Ammon's horn (tissue), 1 donor: ENCODE data around the gene FCN3.
A peak's percentile ranks its signal among the peaks of the same experiment; 100 is the strongest.

ENCODE experiments used
- DNase-seq: peaks from one replicate; pipeline ENCODE4 v3.0.0-alpha.2; 2016; ENCODE audit warnings: low spot score

The FCN3 gene

DNA sequence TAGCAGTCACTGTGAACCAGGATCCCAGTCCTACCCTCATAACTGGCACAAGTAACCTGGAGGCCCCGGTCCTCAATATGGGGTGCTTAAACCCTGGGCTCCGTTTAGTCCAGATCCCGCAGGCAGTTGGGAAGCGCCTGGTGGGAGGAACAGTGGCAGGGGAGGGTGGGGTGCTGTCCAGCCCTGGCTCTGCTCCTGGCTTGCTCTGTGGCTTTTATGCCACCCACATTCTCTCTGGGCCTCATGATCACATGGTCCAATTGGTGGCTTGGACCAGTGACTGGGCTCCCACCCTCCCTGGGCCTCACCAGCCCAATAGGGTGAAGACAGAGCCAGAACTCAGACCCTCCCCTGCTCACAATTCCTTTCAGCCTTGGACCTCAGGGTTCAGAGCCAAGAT is 5.6 kb upstream of the FCN3 start:
- DNase-seq, result no peak

DNA sequence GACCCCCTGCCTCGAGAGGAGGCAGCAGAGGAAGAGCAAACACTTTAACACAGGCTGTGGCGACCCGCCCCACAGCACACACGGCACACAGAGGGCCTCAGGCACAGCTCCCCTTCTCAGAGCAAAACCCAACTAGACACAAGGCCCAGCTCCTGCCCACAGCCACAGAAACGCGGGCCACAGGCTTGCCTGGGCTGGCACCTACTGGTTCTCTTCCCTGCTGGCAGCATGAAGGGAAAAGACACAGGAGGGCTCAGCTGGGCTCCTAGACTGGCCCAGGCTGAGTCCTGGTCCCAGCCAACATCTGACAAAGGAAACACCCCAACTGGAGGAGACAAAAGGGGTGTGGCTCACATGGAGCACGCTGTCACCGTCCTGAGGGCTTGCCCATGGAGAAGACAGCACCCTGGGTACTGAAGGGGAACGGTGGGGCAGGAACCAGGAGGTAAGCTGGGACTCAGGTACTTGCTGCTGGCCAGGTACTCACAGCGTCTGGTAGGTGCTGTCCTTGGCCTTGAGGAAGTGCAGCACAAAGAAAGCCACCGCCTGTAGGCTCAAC is 5.0 kb upstream of the FCN3 start:
- DNase-seq, result no peak

DNA sequence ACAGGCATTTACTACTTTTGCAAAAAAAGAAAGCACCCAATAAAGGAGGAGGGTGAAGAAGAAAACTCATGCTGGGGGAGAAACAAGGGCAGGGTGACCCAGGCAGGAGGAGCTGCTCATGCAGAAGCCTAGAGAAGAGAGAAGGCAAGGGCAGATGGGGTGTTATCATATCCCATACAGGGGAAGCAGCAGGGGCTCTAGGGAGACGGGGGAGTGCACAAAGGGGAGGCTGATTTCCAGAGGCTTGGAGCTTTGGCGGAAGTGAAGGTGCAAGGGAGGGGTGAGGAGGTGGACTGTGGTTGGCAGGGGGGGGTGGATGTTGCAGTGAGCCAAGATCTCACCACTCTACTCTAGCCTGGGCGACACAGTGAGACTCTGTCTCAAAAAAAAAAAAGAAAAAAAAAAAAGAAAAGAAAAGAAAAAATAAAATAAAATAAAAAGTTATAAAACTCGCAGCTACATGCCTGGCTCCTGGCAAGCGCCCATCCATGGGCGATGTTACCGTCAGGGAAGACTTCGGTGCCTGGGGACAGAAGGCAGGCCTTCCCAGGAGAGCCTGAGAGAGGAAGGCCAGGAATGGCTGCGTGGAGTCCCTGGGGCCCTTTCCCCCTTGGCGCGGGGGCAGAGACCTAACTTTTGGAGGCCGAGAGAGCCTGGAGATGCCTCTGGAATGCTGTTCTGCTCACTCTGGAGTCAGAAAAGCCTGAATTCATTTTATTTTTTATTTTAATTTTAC is 3.3 kb upstream of the FCN3 start:
- DNase-seq, result no peak

- no peak for DNase-seq
Measured at GRCh38 chr1:27372808-27373690, 1.6 kb downstream of the FCN3 start.

DNA sequence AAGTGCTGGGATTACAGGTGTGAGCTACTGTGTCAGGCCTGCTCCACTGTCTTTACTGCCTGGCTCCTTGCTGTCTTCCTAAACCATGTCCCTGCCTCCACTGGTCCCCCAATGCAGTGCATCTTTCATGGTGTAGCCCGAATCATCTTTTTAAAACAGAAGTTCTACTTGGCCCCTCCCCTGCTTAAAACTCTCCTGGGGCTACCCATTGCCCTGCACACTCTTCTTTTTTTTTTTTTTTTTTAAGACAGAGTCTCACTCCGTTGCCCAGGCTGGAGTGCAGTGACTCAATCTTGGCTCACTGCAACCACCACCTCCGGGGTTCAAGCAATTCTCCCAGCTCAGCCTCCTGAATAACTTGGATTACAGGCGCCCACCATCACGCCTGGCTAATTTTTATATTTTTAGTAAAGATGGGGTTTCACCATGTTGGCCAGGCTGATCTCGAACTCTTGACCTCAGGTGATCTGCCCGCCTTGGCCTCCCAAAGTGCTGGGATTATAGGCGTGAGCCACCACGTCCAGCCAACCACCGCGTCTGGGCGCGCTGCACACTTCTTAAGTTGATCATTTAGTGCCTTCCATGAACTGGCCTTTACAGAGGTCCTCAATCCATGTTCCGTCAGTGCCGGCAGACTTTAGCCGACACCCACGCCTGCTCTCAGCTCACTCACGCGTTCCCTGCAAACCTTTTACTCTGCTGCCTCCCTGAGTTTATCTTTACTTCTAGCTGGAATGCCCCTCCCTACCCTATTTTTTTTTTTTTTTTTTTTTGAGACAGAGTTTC is 2.4 kb downstream of the FCN3 start:
- no peak for DNase-seq

- DNase-seq, result no peak
Measured at GRCh38 chr1:27368869-27369582, 5.6 kb downstream of the FCN3 start.

- DNase-seq, result no peak
Measured at GRCh38 chr1:27367160-27367650, 7.4 kb downstream of the FCN3 start.

- DNase-seq, result peak; percentile 64
Measured at GRCh38 chr1:27366411-27367159, 8.0 kb downstream of the FCN3 start, which contains the start of gene MAP3K6. TSS of gene MAP3K6 (minus strand) at chr1:27366961. CDS start at chr1:27366597, 364 bp downstream.

GRCh38 chr1:27366113-27366410 is 8.6 kb downstream of the FCN3 start:
- peak; percentile 34 for DNase-seq

DNA sequence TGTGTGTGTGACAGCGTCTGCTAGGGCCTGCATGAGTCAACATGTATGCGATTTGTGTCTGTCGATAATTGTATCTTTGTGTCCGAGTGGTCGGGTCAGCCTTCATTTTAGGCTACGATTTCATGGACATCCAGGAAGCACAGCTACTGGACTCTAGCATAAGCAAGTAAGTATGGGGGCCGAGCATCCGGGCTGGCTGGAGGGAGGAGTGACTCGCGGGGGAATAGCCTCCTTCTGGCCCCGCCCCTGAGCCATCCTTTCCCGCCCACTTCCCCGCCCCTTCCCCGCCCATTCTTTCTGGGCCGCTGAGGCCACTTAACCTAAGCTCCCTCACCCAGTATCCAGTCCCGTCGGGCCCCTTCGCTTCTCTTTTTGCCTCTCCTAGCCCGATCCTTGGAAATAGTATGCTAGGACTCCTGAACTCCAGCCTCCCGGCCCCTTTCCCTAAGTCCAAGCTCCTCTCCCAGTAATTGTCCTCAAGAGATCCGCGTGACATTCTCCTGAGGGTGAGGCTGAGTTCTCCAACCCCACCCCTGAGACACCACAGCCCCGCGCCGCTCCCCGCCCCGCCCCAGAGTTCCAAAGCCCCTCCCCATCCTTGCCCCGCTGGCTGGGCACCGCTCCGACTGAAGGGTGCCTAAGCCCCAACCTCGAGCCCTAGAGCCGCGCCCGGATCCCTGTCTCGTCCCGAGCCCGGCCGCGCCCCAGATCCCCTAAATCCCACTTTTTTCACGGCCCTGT is 9.1 kb downstream of the FCN3 start:
- peak; percentile 87 for DNase-seq

DNA sequence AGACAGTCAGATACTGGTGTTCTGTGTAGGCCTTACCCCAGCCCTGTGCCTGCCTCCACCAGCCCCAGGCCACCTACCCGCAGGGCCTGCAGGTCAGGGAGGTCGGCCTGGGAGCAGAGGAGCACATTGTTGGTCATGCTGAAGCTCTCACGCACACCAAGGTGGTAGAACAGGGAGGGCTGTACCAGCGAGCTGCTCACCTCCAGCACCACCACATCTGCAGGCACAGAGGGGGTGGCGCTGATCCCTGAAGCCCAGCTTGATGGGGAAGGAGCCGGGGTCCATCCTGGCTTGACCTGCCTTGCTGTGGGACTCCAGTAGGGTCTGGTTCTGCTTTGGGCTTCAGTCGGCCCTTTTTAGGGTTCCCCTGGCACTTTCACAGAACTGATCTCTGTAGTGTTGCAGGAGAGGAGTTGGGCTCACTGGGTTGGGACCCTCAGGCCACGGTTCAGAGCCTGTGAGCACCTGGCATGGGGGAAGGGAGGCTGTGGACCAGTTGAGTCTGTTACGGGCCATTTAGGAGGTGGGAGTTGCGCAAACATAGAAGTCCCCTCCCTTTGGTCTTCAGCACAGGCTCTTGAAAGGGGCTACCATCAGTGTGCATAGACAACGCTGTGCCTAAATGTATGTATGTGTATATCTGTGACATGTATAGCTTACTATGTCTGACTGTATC is 9.8 kb downstream of the FCN3 start:
- DNase-seq, result no peak

DNA sequence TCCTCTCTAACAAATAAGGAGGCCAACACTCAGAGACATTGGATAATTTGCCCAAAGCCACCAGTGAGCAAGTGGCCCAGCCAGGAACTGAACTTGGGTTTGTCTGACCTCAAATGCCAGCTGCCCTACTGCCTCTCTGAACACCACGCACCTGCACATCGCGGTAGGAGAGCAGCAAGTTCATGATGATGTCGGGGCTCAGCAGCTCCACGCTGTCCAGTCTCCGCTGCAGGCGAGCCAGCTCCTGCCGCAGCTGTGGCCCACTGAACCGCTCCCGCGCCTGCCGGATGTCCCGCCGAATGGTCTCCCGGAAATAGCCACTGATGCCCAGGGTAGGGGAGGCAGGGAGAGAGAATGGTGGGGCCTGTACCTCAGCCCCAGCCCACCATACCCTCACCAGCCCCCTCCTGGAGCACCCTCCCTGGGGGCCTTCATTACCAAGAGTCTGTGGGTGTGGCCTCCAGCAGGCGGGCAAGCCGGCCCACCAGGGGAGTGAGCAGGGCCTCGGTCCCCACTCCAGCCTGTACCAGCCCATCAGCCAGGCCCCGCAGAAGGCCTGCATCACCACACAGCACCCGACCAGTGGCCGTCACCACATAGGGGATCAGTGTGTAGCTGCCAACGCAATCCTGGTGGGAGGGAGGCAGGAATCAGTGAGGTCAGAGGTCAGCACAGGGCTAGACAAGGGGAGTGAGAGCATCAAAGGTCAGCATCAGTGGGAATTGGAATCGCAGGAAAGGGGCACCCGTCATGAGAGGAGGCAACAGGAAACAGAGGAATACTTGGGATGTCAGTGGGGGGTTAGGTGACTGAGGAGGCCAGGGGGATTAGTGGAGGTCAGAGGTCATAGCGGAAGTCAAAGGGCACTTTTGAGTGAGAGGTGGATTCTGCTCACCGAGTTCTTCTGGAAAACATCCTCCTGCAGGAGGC is 10.6 kb downstream of the FCN3 start:
- no peak for DNase-seq

DNA sequence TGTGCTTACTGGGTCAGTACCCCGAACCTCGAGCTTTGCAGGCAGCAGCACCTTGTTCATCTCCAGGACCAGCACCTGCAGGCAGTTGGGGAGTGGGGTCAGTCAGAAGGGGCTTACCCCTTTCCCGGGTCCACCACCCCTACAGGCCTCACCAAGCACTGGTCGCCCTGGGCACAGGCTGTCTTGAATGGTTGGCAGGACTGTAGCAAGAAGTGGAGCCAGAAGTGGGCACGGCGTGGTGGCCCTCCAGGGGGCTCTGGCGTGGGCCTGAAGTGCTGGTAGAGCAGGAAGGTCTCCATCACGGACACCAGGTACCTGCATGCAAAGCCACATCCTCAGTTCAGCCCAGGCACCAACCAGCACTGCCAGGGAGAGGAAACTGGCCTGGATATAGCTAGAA is 13.1 kb downstream of the FCN3 start:
- DNase-seq, result no peak

GRCh38 chr1:27361044-27361402 is 13.6 kb downstream of the FCN3 start:
- no peak for DNase-seq

DNA sequence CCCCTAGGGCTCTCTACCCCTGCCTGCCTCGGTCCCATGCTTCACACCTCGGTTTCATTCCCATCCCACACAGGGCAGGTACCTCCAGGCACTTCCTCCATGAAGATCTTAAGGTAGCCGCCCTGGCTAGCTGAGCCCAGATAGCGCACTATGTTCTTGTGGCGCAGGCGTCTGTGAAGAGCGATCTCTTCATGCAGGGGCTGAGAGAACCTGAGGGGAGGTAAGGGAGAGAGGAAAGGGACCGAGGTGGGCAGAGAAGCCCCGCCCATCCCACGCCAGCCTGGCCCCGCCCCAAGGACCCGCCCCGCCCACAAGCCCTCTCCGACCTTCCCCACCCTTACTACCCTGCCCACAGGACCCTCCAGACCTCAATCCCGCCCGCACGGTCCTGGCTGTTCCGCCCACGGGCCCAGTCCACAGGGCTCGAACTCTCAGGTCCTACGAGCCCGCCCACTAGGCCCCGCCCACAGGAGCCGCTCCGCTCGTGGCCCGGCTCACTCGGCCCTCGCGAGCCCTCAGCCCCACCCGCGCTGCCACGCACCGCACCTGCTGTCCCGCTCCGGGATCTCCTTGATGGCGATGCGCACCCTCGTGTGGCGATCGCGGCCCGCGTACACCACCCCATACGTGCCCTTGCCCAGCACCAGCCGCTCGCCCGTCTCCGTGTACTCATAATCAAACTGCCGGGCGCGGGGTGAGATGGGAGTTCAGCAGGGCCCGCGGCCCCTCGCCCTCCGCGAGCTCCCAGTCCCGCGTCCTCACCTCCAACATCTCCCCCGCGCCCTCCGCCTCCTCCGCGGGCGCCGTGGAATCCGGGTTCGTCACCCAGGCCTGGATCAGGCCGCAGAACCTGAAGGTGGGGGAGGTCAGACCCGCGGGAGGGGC is 14.2 kb downstream of the FCN3 start:
- DNase-seq, result no peak

DNA sequence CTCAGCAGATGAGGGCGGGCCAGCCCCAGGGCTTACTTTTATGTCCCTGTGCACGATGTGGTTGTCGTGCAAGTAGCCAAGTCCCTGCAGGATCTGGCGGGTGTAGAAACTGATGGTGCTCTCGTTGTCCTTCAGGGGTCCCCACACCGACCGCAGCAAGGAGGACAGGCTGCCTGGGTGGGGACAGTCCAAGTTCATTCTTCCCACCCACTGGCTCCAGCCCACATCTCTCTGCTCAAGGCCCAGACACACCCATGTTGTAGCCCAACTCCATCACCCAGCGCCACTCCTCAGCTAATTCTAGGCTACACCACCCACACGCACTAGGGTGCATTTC is 14.8 kb downstream of the FCN3 start:
- DNase-seq, result no peak

GRCh38 chr1:27358928-27359313 is 15.7 kb downstream of the FCN3 start:
- DNase-seq, result no peak
